Stomach smooth muscle (tissue), 2 donors: Measurements from ENCODE around the gene ZDHHC13.
"Not testable (repeated sequence)": the region's sequence is repeated elsewhere in the genome, so short reads cannot be mapped to it uniquely, and the experiment has no call there.

Experiments
- H3K27ac ChIP-seq: one replicate; pipeline ENCODE4 v1.7.0; 2013; ENCODE audit warnings: mild to moderate bottlenecking, low read length, inconsistent platforms
- H3K27me3 ChIP-seq, 2 donors: one replicate each; pipeline ENCODE4 v1.7.0; 2013; ENCODE audit warnings: low read length in 2 of 2; ENCODE audit not compliant: insufficient read depth in 2 of 2, control insufficient read depth in 1 of 2
- H3K36me3 ChIP-seq, 2 donors: one replicate each; pipeline ENCODE4 v1.7.0; 2013; ENCODE audit warnings: low read length in 2 of 2; ENCODE audit not compliant: control insufficient read depth in 2 of 2, insufficient read depth in 2 of 2
- H3K4me1 ChIP-seq: one replicate; pipeline ENCODE4 v1.7.0; 2013; ENCODE audit warnings: low read length; ENCODE audit not compliant: control insufficient read depth, insufficient read depth
- H3K4me3 ChIP-seq, 2 donors: one replicate each; pipeline ENCODE4 v1.7.0; 2013; ENCODE audit warnings: low read length in 2 of 2
- H3K9ac ChIP-seq, 2 donors: one replicate each; pipeline ENCODE4 v1.7.0; 2013; ENCODE audit warnings: low read length in 2 of 2, mild to moderate bottlenecking in 1 of 2
- H3K9me3 ChIP-seq, 2 donors: one replicate each; pipeline ENCODE4 v1.7.0; 2013; ENCODE audit warnings: low read length in 2 of 2; ENCODE audit not compliant: control insufficient read depth in 2 of 2
- donor health status: healthy.
- donor health status: Pancreatic carcinoma.

The ZDHHC13 gene

DNA sequence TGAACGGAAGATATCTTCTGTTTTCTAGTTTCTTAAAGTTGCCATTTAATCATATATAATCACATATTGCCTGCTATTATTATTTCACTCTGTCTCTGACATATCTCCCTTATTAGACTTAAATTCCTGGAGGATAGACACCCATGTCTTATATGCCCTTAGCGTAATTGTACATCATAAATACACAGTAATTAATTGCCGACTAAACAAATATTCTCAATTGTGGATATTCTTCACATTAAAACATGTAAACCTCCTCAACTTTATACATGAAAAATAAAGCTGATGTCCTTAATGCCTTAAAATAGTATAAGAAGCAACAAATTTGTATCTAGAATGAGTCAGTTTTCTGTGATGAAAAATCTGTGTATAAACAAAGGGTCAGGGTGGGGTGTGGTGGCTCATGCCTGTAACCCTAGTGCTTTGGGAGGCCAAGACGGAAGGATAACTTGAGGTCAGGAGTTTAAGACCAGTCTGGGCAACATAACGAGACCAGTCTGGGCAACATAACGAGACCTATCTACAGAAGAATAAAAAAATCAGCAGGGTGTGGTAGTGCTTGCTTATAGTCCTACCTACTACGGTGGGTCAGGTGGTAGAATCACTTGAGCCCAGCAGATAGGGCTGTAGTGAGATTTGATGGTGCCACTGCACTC is 6.1 kb downstream of the ZDHHC13 start:
- Histone ChIP-seq H3K9ac (no peak overlapping the region), H3K27me3 (no peaks in the 10 kb centered on the region), H3K36me3 (no peaks in the 10 kb centered on the region), H3K4me3 (no peak overlapping the region), H3K9me3 (no peaks in the 10 kb centered on the region), H3K27ac (no peak overlapping the region), H3K4me1 (no peaks in the 10 kb centered on the region)

DNA sequence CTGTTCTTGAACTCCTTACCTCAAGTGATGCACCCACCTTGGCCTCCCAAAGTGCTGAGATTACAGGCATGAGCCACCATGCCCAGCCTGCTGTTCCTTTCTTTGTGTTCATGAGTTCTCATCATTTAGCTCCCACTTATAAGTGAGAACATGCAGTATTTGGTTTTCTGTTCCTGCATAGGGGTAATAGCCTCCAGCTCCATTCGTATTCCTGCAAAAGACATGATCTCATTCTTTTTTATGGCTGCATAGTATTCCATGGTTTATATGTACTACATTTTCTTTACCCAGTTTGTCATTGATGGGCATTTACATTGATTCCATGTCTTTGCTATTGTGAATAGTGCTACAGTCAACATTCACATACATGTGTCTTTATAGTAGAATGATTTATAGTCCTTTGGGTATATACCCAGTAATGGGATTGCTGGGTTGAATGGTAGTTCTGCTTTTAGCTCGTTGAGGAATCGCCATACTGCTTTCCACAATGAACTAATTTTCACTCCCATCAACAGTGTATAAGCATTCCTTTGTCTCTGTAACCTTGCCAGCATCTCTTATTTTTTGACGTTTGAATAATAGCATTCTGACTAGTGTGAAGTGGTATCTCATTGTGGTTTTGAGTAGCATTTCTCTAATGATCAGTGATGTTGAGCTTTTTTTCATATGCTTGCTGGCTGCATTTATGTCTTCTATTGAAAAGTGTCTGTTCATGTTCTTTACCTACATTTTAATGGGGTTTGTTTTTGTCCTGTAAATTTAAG is 9.8 kb downstream of the ZDHHC13 start:
- H3K27ac ChIP-seq, H3K4me1 ChIP-seq, H3K36me3 ChIP-seq, H3K9me3 ChIP-seq, H3K9ac ChIP-seq, H3K4me3 ChIP-seq, H3K27me3 ChIP-seq: not testable (repeated sequence)

- no peak overlapping the region for H3K9ac ChIP-seq
- peaks cover 0 to 4% of the 10 kb centered on the region in 2 donors for H3K9me3 ChIP-seq
These were observed 17.0 kb downstream of the ZDHHC13 start for GRCh38 chr11:19134004-19134403.

GRCh38 chr11:19136884-19137283 is 19.9 kb downstream of the ZDHHC13 start:
- H3K9me3 ChIP-seq, H3K9ac ChIP-seq, H3K27me3 ChIP-seq, H3K4me1 ChIP-seq, H3K4me3 ChIP-seq, H3K36me3 ChIP-seq, H3K27ac ChIP-seq: not testable (repeated sequence)

More at GRCh38 chr11:19134004-19134403, 17.0 kb downstream of the ZDHHC13 start:
- H3K4me3 ChIP-seq = no peak overlapping the region
- no peak overlapping the region for H3K27ac ChIP-seq
- no peaks in the 10 kb centered on the region for H3K27me3 ChIP-seq
- H3K36me3 ChIP-seq = no peaks in the 10 kb centered on the region
- H3K4me1 ChIP-seq = no peaks in the 10 kb centered on the region

DNA sequence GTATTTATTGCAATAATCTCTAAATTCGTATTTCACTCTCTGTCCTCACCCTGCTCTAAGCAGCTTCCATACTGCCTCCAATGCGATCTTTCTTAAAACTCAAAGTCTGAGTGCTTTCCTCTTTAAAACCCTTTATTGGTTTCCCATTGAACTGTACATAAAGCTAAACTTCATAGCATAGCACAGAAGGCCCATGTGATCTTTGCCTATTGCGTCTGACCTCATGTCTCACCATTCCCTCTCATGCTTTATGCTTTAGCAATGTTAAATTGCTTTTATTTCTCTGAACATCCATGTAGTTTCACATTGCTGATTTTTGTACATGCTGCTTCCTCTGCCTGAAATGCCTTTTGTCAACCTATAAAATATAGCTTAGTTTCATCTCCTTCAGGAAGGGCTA is 28.4 kb downstream of the ZDHHC13 start:
- no peaks in the 10 kb centered on the region for H3K36me3 ChIP-seq
- no peaks in the 10 kb centered on the region for H3K4me1 ChIP-seq
- H3K4me3 ChIP-seq = no peak overlapping the region
- H3K9ac ChIP-seq = no peak overlapping the region
- no peak overlapping the region for H3K27ac ChIP-seq
- H3K9me3 ChIP-seq = no peaks in the 10 kb centered on the region
- H3K27me3 ChIP-seq = no peaks in the 10 kb centered on the region

DNA sequence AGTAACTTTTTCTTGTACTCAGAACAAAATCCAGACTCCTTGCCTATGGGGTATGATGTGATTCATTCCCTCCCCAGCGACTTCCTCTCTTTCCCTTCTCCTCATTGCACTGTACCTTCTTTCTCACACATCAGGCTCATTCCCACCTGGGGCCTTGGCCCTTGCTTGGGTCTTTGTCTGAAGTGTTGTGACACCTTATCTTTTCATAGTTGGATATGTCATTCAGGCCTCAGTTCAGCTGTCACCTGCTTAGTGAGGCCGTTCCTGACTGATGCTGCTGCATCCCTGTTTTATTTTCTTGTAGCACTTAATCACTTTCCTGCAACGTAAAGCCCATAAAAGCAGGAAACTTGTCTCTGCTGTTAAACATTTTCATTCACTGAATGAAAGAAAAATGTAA is 39.9 kb downstream of the ZDHHC13 start:
- Histone ChIP-seq H3K27ac (no peak overlapping the region), H3K4me1 (no peaks in the 10 kb centered on the region), H3K27me3 (no peaks in the 10 kb centered on the region), H3K9me3 (no peaks in the 10 kb centered on the region), H3K36me3 (no peaks in the 10 kb centered on the region), H3K9ac (no peak overlapping the region), H3K4me3 (no peak overlapping the region)

GRCh38 chr11:19160847-19161246 is 43.9 kb downstream of the ZDHHC13 start:
- no peak overlapping the region for H3K9ac ChIP-seq
- no peak overlapping the region for H3K4me3 ChIP-seq
- H3K4me1 ChIP-seq = no peaks in the 10 kb centered on the region
- no peaks in the 10 kb centered on the region for H3K36me3 ChIP-seq
- H3K27me3 ChIP-seq = no peaks in the 10 kb centered on the region
- no peaks in the 10 kb centered on the region for H3K9me3 ChIP-seq
- no peak overlapping the region for H3K27ac ChIP-seq

DNA sequence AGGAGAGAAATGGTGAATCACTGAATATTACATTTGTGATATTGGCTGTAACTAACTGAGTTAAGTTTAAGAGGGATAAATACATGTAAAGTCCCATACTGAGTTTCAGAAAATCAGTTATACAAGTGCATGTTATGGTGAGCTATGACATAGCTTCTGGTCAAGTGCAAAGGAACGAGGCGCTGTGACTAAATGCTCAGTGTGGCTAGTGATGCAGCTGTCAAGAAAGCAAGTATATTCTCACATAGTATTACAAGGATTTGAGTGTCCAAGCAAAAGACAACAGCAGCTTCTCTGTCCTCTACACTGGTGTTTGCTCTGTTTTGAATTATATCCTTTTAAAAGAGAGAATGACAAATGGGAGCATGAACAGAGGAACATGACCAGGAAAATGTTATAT is 44.7 kb downstream of the ZDHHC13 start:
- no peaks in the 10 kb centered on the region for H3K4me1 ChIP-seq
- no peaks in the 10 kb centered on the region for H3K27me3 ChIP-seq
- H3K36me3 ChIP-seq = no peaks in the 10 kb centered on the region
- no peak overlapping the region for H3K4me3 ChIP-seq
- no peak overlapping the region for H3K9ac ChIP-seq
- H3K27ac ChIP-seq = no peak overlapping the region
- no peaks in the 10 kb centered on the region for H3K9me3 ChIP-seq

GRCh38 chr11:19162951-19163505 is 46.1 kb downstream of the ZDHHC13 start:
- Histone ChIP-seq H3K9me3 (no peaks in the 10 kb centered on the region), H3K27me3 (no peaks in the 10 kb centered on the region), H3K9ac (no peak overlapping the region), H3K4me1 (no peaks in the 10 kb centered on the region), H3K4me3 (no peak overlapping the region), H3K27ac (no peak overlapping the region), H3K36me3 (no peaks in the 10 kb centered on the region)

DNA sequence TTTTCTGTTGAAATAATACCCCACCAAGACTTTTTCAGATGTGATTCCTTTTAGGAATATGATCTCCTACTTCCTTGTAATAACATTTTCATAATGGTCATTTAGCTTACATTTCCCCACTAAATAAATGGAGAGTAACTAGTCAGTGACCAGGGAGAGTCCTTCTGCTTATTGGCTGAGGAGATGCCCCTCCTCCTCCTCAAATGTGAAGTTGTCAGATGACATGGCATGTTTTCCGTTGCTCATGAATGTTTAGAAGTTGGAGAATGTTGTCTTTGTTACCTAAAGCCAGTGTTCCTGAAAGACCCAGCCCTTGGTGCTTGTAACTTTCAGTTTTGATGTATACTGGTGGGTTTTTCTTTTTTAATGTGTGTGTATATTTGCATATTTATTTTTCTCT is 46.6 kb downstream of the ZDHHC13 start:
- H3K4me1 ChIP-seq = no peaks in the 10 kb centered on the region
- no peak overlapping the region for H3K4me3 ChIP-seq
- H3K27ac ChIP-seq = no peak overlapping the region
- H3K9me3 ChIP-seq = no peaks in the 10 kb centered on the region
- no peaks in the 10 kb centered on the region for H3K36me3 ChIP-seq
- H3K9ac ChIP-seq = no peak overlapping the region
- H3K27me3 ChIP-seq = no peaks in the 10 kb centered on the region
